ENCODE results near the gene INTS13. TPM values are rescaled to one million over a fixed set of nuclear protein-coding genes. Genes with fewer than 3 reads are reported as not detected.

The INTS13 gene
- total RNA-seq, 1 experiment from 2014 or later = 67.8 TPM

DNA sequence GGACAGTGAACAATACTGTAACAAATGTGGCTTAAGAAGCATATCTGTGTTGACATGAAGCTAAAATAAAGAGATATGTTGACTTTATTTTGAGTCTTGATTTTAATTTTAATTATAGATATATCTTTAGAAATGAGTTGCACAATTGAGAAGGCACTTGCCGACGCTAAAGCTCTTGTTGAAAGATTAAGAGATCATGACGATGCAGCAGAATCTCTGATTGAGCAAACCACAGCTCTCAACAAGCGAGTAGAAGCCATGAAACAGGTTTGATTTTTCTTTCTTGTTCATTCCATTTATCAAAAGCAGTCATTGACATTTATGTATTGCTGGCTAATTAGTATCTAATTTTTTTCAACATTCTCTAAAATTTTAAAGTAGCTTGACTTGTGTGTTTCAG is 16.2 kb upstream of the INTS13 start:
- Mint-ChIP-seq H3K4me3 (ENCODE audit: unreplicated experiment) (no peak overlapping the region), H3K4me1 (ENCODE audit: insufficient read depth, unreplicated experiment) (no peaks in the 10 kb centered on the region), H3K36me3 (ENCODE audit: insufficient read depth, unreplicated experiment) (peaks cover 40% of the 10 kb centered on the region), H3K9me3 (ENCODE audit: unreplicated experiment) (no peaks in the 10 kb centered on the region), H3K27me3 (ENCODE audit: insufficient read depth, unreplicated experiment) (no peaks in the 10 kb centered on the region), H3K27ac (ENCODE audit: low read depth, unreplicated experiment) (no peak overlapping the region)
- ChIA-PET POLR2A (interaction anchor here (1.3 to 1.7 kb wide), 4 partner anchors 8 to 15 kb away, joined by 3 to 5 read pairs (median 4); partner anchors contain the start of gene FGFR1OP2), CTCF (no interaction called here)
- no TSS peak for BruUV-seq (replicated peaks)
- TF ChIP-seq, protein P1, sequence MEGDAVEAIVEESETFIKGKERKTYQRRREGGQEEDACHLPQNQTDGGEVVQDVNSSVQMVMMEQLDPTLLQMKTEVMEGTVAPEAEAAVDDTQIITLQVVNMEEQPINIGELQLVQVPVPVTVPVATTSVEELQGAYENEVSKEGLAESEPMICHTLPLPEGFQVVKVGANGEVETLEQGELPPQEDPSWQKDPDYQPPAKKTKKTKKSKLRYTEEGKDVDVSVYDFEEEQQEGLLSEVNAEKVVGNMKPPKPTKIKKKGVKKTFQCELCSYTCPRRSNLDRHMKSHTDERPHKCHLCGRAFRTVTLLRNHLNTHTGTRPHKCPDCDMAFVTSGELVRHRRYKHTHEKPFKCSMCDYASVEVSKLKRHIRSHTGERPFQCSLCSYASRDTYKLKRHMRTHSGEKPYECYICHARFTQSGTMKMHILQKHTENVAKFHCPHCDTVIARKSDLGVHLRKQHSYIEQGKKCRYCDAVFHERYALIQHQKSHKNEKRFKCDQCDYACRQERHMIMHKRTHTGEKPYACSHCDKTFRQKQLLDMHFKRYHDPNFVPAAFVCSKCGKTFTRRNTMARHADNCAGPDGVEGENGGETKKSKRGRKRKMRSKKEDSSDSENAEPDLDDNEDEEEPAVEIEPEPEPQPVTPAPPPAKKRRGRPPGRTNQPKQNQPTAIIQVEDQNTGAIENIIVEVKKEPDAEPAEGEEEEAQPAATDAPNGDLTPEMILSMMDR (IDR thresholded peaks at IDR 0.05; ENCODE audit: unreplicated experiment) = no peak
- DNase-seq (ENCODE audit: unreplicated experiment) = no peak
- intact Hi-C loops (cut with micrococcal nuclease) = no loop called here

DNA sequence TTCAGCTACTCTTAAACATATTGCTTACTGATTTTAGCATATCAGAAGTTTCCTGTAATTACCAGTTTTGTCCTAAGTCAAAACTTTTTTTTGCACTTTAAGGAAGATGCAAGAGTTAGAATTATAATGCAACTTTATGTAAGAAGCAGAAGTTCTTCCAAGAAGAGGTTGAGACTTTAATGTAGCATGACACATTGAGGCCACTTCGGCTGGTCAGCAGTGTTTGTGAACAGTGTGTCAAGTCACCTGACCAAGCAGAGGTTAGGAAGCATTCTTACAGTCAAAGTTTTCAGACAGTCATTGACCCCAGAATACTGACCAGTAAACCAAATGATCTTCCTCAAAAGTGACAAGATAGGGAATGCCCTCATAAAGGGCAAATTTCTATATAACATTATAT is 15.7 kb upstream of the INTS13 start:
- TF ChIP-seq, protein P1 (IDR thresholded peaks at IDR 0.05; ENCODE audit: unreplicated experiment) = no peak
- H3K4me1 Mint-ChIP-seq (ENCODE audit: insufficient read depth, unreplicated experiment) = no peaks in the 10 kb centered on the region
- intact Hi-C loops (cut with micrococcal nuclease) = no loop called here
- H3K9me3 Mint-ChIP-seq (ENCODE audit: unreplicated experiment) = no peaks in the 10 kb centered on the region
- BruUV-seq (replicated peaks) = no TSS peak
- no peak for DNase-seq (ENCODE audit: unreplicated experiment)
- ChIA-PET POLR2A (interaction anchor here (1.3 to 1.7 kb wide), 2 partner anchors 10 to 15 kb away, joined by 3 to 4 read pairs; partner anchors contain the start of gene FGFR1OP2), CTCF (interaction anchor here (0.5 to 0.6 kb wide), 3 partner anchors 12 to 350 kb away, joined by 3 to 4 read pairs (median 4); no protein-coding TSS in a partner anchor)
- H3K36me3 Mint-ChIP-seq (ENCODE audit: insufficient read depth, unreplicated experiment) = peaks cover 39% of the 10 kb centered on the region
- H3K27me3 Mint-ChIP-seq (ENCODE audit: insufficient read depth, unreplicated experiment) = no peaks in the 10 kb centered on the region
- no peak overlapping the region for H3K27ac Mint-ChIP-seq (ENCODE audit: low read depth, unreplicated experiment)
- H3K4me3 Mint-ChIP-seq (ENCODE audit: unreplicated experiment) = no peak overlapping the region

DNA sequence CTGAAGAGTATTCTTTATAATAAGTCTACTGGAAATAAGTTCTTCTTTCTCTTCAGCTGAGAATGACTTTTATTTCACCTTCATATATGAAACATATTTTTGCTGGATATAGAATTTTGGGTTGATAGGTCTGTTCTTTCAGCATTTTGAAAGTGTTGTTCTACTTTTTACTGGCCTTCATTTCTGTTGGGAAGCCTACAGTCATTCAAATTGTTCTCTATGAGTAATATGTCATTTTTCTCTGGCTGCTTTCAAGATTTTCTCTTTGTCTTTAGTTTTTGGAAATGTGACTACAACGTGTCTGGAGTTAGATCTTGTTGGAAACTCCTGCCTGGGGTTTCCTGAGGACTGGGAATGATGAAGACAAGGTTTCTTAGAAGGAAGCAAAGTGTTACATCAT is 10.5 kb upstream of the INTS13 start:
- no peak for DNase-seq (ENCODE audit: unreplicated experiment)
- CTCF ChIA-PET = no interaction called here
- POLR2A ChIA-PET = interaction anchor here (0.7 kb wide), 1 partner anchor 145 kb away, joined by 3 read pairs; no protein-coding TSS in a partner anchor
- no peaks in the 10 kb centered on the region for H3K4me1 Mint-ChIP-seq (ENCODE audit: insufficient read depth, unreplicated experiment)
- no peaks in the 10 kb centered on the region for H3K27me3 Mint-ChIP-seq (ENCODE audit: insufficient read depth, unreplicated experiment)
- H3K9me3 Mint-ChIP-seq (ENCODE audit: unreplicated experiment) = no peaks in the 10 kb centered on the region
- intact Hi-C loops (cut with micrococcal nuclease) = no loop called here
- no TSS peak for BruUV-seq (replicated peaks)
- peaks cover 6% of the 10 kb centered on the region for H3K36me3 Mint-ChIP-seq (ENCODE audit: insufficient read depth, unreplicated experiment)
- TF ChIP-seq, protein P1 (IDR thresholded peaks at IDR 0.05; ENCODE audit: unreplicated experiment) = no peak
- no peak overlapping the region for H3K4me3 Mint-ChIP-seq (ENCODE audit: unreplicated experiment)
- no peak overlapping the region for H3K27ac Mint-ChIP-seq (ENCODE audit: low read depth, unreplicated experiment)

DNA sequence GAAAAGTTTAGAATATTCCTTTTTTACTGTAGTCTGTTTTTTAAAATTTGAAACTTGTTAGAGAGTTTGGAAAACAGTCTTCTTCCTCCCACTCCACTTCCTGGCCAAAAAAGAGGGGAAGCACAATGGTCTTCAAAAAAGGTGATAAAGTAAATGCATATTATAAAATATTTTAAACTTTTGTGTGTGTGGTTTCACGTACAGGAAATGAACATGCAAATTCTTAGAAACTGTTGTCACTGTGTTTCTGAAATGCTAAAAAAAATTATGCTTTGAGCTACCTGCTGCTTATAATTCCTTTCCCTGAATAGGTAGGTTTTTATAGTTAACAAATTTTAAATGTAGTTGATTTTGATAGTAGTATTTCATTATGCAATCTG is 3.4 kb upstream of the INTS13 start:
- TF ChIP-seq, protein P1 (IDR thresholded peaks at IDR 0.05; ENCODE audit: unreplicated experiment) = no peak
- ChIA-PET POLR2A (interaction anchor here (1.0 to 3.5 kb wide), 4 partner anchors 11 to 70 kb away, joined by 4 to 25 read pairs (median 6); no protein-coding TSS in a partner anchor), CTCF (interaction anchor here (0.7 kb wide), 2 partner anchors 12 to 16 kb away, joined by 4 read pairs; no protein-coding TSS in a partner anchor)
- intact Hi-C loops (cut with micrococcal nuclease) = no loop called here
- Mint-ChIP-seq H3K27ac (ENCODE audit: low read depth, unreplicated experiment) (peak overlapping the region; percentile 81), H3K9me3 (ENCODE audit: unreplicated experiment) (no peaks in the 10 kb centered on the region), H3K36me3 (ENCODE audit: insufficient read depth, unreplicated experiment) (no peaks in the 10 kb centered on the region), H3K4me1 (ENCODE audit: insufficient read depth, unreplicated experiment) (peaks cover 21% of the 10 kb centered on the region), H3K4me3 (ENCODE audit: unreplicated experiment) (peak overlapping the region; percentile 91), H3K27me3 (ENCODE audit: insufficient read depth, unreplicated experiment) (no peaks in the 10 kb centered on the region)
- no TSS peak for BruUV-seq (replicated peaks)
- DNase-seq (ENCODE audit: unreplicated experiment) = no peak
